ENCODE results near the gene SIN3A. TPM values are rescaled to one million over a fixed set of nuclear protein-coding genes. Genes with fewer than 3 reads are reported as not detected.
"Not testable (repeated sequence)": the region's sequence is repeated elsewhere in the genome, so short reads cannot be mapped to it uniquely, and the experiment has no call there.

The SIN3A gene
- total and polyA plus RNA-seq, 9 of the 15 experiments (the other 6 are each of a cell fraction or from before 2014, with no cell fraction given), result 11.1 to 70.3 (median 25.3) TPM

DNA sequence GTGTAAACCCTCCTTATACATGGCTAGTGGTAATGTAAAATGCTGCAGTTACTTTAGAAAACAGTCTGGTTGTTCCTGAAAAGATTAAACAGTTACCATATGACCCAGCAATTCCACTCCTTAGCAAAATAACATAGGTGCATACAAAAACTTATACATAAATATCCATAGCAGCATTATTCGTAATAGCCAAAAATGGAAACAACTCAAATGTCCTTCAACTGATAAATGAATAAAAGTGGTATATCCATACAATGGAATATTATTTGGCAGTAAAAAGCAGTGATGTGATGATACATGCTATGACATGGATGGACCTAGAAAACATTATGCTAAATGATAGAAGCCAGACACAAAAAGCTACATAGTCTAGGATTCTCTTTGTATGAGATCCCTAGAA, 31.6 kb upstream of the SIN3A start:
- no peak overlapping the region for H3K27ac ChIP-seq (ENCODE audit: extremely low read depth, low read depth, low read length)
- ChIA-PET POLR2A (no interaction called here), CTCF (ENCODE audit: low intra/inter-chr PET ratio) (no interaction called here)
- intact Hi-C loops (cut with micrococcal nuclease) (no loop called here), in situ Hi-C loops (cut with MboI) (no loop called here)
- H3K9ac ChIP-seq (ENCODE audit: insufficient read depth in 1 of 2, low read depth in 2 of 2, low read length in 2 of 2), result no peak overlapping the region
- H2AFZ ChIP-seq (ENCODE audit: low read depth, low read length), result no peak overlapping the region
- no peaks in the 10 kb centered on the region for H3K79me2 ChIP-seq (ENCODE audit: control insufficient read depth, insufficient read depth, low read length)
- H4K20me1 ChIP-seq (replicated peaks; ENCODE audit: control insufficient read depth, insufficient read depth, low read length), result no peaks in the 10 kb centered on the region
- H3K4me3 ChIP-seq, result no peak overlapping the region
- H3K4me2 ChIP-seq (ENCODE audit: insufficient read depth, low read length), result no peak overlapping the region
- no peaks in the 10 kb centered on the region for H3K4me1 ChIP-seq (replicated peaks in 1 of 2; ENCODE audit: control insufficient read depth in 2 of 2, insufficient read depth in 2 of 2, low read length in 2 of 2)
- no peaks in the 10 kb centered on the region for H3K9me1 ChIP-seq (ENCODE audit: control insufficient read depth, insufficient read depth, low read length)
- H3K27me3 ChIP-seq (ENCODE audit: control insufficient read depth in 2 of 2, insufficient read depth in 2 of 2, low read length in 2 of 2), result no peaks in the 10 kb centered on the region
- peaks cover 13% of the 10 kb centered on the region; the same call in 2 of the 3 replicates for H3K36me3 ChIP-seq (ENCODE audit: control insufficient read depth, insufficient read depth, low read length)
- BruUV-seq (replicated peaks), result TSS peak; percentile 27
- ATAC-seq (no peak), DNase-seq (ENCODE audit: extremely low read depth in 1 of 4, low spot score in 3 of 4) (no peak), FAIRE-seq (no peak)
- no peaks in the 10 kb centered on the region for H3K9me3 ChIP-seq (replicated peaks; ENCODE audit: control insufficient read depth, insufficient read depth, low read depth, low read length)
- TF ChIP-seq ILF3 (IDR thresholded peaks at IDR 0.05; ENCODE audit: borderline replicate concordance) (no peak), MAFF (IDR thresholded peaks at IDR 0.05; ENCODE audit: low read length) (no peak), XRCC4 (IDR thresholded peaks at IDR 0.05; ENCODE audit: extremely low read depth, insufficient read depth, insufficient read length) (no peak)
- TF ChIP-seq, protein P1, sequence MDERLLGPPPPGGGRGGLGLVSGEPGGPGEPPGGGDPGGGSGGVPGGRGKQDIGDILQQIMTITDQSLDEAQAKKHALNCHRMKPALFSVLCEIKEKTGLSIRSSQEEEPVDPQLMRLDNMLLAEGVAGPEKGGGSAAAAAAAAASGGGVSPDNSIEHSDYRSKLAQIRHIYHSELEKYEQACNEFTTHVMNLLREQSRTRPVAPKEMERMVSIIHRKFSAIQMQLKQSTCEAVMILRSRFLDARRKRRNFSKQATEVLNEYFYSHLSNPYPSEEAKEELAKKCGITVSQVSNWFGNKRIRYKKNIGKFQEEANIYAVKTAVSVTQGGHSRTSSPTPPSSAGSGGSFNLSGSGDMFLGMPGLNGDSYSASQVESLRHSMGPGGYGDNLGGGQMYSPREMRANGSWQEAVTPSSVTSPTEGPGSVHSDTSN (CRISPR knock-in tag; IDR thresholded peaks at IDR 0.05; ENCODE audit: low read depth), result no peak
- TF ChIP-seq, protein P1 (tag; conservative IDR thresholded peaks at IDR 0.05; ENCODE audit: low read depth), result no peak
- TF ChIP-seq, protein P2, sequence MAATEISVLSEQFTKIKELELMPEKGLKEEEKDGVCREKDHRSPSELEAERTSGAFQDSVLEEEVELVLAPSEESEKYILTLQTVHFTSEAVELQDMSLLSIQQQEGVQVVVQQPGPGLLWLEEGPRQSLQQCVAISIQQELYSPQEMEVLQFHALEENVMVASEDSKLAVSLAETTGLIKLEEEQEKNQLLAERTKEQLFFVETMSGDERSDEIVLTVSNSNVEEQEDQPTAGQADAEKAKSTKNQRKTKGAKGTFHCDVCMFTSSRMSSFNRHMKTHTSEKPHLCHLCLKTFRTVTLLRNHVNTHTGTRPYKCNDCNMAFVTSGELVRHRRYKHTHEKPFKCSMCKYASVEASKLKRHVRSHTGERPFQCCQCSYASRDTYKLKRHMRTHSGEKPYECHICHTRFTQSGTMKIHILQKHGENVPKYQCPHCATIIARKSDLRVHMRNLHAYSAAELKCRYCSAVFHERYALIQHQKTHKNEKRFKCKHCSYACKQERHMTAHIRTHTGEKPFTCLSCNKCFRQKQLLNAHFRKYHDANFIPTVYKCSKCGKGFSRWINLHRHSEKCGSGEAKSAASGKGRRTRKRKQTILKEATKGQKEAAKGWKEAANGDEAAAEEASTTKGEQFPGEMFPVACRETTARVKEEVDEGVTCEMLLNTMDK (IDR thresholded peaks at IDR 0.05; ENCODE audit: borderline replicate concordance, insufficient read depth, low read depth, low read length, poor library complexity, severe bottlenecking), result no peak
- TF ChIP-seq, protein P3, sequence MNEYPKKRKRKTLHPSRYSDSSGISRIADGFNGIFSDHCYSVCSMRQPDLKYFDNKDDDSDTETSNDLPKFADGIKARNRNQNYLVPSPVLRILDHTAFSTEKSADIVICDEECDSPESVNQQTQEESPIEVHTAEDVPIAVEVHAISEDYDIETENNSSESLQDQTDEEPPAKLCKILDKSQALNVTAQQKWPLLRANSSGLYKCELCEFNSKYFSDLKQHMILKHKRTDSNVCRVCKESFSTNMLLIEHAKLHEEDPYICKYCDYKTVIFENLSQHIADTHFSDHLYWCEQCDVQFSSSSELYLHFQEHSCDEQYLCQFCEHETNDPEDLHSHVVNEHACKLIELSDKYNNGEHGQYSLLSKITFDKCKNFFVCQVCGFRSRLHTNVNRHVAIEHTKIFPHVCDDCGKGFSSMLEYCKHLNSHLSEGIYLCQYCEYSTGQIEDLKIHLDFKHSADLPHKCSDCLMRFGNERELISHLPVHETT (CRISPR knock-in tag; conservative IDR thresholded peaks at IDR 0.05 in 1 of 2, IDR thresholded peaks at IDR 0.05 in 1 of 2), result no peak
- 87% methylated on average over 1 of the region's 1 CpG for WGBS (ENCODE audit: insufficient coverage, low coverage, missing lambda C conversion rate)

DNA sequence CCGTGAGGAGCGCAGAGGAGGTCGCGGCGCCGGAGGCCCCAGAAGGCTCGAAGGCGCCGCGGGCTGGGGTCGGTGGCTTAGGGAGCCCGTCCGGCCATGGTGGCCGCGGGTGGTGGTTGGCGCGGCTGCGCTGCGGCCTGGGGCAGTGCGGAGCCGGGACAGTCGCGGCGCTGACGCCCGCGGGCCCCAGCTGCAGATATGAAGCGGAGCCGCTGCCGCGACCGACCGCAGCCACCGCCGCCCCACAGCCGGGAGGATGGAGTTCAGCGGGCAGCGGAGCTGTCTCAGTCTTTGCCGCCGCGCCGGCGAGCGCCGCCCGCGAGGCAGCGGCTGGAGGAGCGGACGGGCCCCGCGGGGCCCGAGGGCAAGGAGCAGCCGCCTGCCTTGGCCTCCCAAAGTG, 29.0 kb upstream of the SIN3A start:
- H3K4me3 ChIP-seq; POLR2A ChIA-PET; BruUV-seq (replicated peaks); H2AFZ ChIP-seq (ENCODE audit: low read depth, low read length); ATAC-seq; H3K36me3 ChIP-seq (ENCODE audit: control insufficient read depth, insufficient read depth, low read length); H3K27me3 ChIP-seq (ENCODE audit: control insufficient read depth in 2 of 2, insufficient read depth in 2 of 2, low read length in 2 of 2); intact Hi-C loops (cut with micrococcal nuclease); H3K9me1 ChIP-seq (ENCODE audit: control insufficient read depth, insufficient read depth, low read length); FAIRE-seq; H3K9ac ChIP-seq (ENCODE audit: insufficient read depth in 1 of 2, low read depth in 2 of 2, low read length in 2 of 2); H4K20me1 ChIP-seq (replicated peaks; ENCODE audit: control insufficient read depth, insufficient read depth, low read length); CTCF ChIA-PET (ENCODE audit: low intra/inter-chr PET ratio); H3K79me2 ChIP-seq (ENCODE audit: control insufficient read depth, insufficient read depth, low read length); in situ Hi-C loops (cut with MboI); DNase-seq (ENCODE audit: extremely low read depth in 1 of 4, low spot score in 3 of 4); H3K9me3 ChIP-seq (replicated peaks; ENCODE audit: control insufficient read depth, insufficient read depth, low read depth, low read length); H3K4me1 ChIP-seq (replicated peaks in 1 of 2; ENCODE audit: control insufficient read depth in 2 of 2, insufficient read depth in 2 of 2, low read length in 2 of 2); H3K4me2 ChIP-seq (ENCODE audit: insufficient read depth, low read length); H3K27ac ChIP-seq (ENCODE audit: extremely low read depth, low read depth, low read length): not testable (repeated sequence)
- 98% methylated on average over 11 of the region's 54 CpGs for WGBS (ENCODE audit: insufficient coverage, low coverage, missing lambda C conversion rate)

All from K562 (cell line).